ENCODE data around the gene GDF10.

GDF10 gene

DNA sequence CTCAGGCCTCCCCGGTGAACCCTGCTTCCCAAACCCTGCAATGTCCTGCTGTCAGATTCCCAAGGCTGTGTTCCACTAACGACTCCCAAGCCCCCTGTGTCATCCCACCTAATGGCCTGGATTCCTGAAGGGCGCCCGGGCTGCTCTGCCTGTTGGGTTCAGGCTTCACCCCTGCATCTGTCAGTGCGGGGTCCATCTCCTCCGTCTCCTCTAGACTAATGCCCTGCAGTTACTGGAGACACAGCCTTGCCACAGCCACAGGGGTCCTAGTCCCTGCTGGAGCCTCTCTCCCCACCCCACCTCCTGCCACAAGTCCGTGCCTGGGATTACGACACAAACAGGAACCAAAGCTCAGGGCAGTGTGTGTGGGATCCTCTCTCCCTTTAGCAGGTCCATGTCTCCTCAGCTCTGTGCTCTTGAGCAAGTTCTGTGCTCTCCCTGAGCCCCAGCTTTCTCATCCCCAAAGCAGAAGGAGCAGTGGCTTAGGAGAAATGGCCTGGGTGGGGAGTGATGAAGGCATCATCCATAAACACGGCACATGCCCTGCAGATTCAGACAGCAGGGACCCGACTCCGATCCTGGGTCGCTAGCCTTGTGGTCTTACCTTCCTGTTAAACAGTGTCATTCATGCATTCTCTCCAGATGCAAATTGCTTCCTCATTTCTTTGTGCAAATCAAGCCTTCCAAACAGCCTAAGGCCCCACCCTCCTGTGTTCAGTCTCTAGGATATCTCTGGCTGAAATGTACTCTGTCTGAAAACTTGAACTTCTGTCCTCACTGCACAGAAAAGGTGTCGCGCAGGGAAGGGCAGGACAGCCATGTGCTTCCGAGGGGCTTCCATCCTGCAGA is 40.0 kb downstream of the GDF10 start:
- no peaks in the 10 kb centered on the region for H3K36me3 ChIP-seq (ENCODE audit: control insufficient read depth in 1 of 2, insufficient read depth in 2 of 2, low read length in 2 of 2)
- peaks cover 0 to 5% of the 10 kb centered on the region in 2 donors for H3K27me3 ChIP-seq (ENCODE audit: control insufficient read depth in 1 of 2, insufficient read depth in 2 of 2, low read length in 2 of 2)
- no peak overlapping the region for H3K9ac ChIP-seq (ENCODE audit: low read depth in 1 of 2, low read length in 2 of 2)
- H3K4me3 ChIP-seq (ENCODE audit: low read depth in 1 of 2, low read length in 2 of 2) = no peak overlapping the region
- no peak overlapping the region for H3K27ac ChIP-seq (ENCODE audit: low read depth, low read length)
- H3K9me3 ChIP-seq (ENCODE audit: control insufficient read depth in 1 of 2, low read length in 2 of 2) = no peaks in the 10 kb centered on the region
- peaks cover 0 to 5% of the 10 kb centered on the region in 2 donors for H3K4me1 ChIP-seq (ENCODE audit: control insufficient read depth in 1 of 2, insufficient read depth in 2 of 2, low read length in 2 of 2)

DNA sequence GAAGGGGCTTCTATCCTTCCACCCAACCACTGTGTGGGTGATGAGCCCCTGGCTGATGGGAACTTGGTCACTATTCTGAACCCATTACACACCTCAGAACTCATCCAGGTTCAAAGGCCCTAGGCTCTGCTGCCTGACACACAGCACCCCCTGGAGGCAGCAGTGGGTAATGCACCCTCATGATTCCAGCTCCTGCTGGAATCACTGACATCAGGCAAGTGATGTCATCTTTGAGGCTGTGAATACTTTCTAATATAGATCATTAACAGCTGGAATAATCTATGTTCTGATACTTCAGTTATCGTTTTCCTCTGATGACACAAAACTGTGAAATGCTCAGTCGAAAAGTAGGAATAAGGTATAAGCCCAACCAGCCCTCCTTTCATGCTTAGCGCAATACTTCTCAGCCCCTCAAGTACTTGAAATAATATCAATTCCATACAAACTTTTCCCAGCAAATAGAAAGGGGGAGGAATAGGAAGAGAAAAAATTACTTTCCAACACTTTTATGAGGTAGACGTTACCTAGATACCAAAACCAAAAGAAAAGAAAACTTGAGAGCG is 40.7 kb downstream of the GDF10 start:
- no peaks in the 10 kb centered on the region for H3K36me3 ChIP-seq (ENCODE audit: control insufficient read depth in 1 of 2, insufficient read depth in 2 of 2, low read length in 2 of 2)
- H3K27ac ChIP-seq (ENCODE audit: low read depth, low read length) = no peak overlapping the region
- no peak overlapping the region for H3K4me3 ChIP-seq (ENCODE audit: low read depth in 1 of 2, low read length in 2 of 2)
- H3K9ac ChIP-seq (ENCODE audit: low read depth in 1 of 2, low read length in 2 of 2) = no peak overlapping the region
- H3K27me3 ChIP-seq (ENCODE audit: control insufficient read depth in 1 of 2, insufficient read depth in 2 of 2, low read length in 2 of 2) = peaks cover 0 to 4% of the 10 kb centered on the region in 2 donors
- peaks cover 0 to 5% of the 10 kb centered on the region in 2 donors for H3K4me1 ChIP-seq (ENCODE audit: control insufficient read depth in 1 of 2, insufficient read depth in 2 of 2, low read length in 2 of 2)
- no peaks in the 10 kb centered on the region for H3K9me3 ChIP-seq (ENCODE audit: control insufficient read depth in 1 of 2, low read length in 2 of 2)

DNA sequence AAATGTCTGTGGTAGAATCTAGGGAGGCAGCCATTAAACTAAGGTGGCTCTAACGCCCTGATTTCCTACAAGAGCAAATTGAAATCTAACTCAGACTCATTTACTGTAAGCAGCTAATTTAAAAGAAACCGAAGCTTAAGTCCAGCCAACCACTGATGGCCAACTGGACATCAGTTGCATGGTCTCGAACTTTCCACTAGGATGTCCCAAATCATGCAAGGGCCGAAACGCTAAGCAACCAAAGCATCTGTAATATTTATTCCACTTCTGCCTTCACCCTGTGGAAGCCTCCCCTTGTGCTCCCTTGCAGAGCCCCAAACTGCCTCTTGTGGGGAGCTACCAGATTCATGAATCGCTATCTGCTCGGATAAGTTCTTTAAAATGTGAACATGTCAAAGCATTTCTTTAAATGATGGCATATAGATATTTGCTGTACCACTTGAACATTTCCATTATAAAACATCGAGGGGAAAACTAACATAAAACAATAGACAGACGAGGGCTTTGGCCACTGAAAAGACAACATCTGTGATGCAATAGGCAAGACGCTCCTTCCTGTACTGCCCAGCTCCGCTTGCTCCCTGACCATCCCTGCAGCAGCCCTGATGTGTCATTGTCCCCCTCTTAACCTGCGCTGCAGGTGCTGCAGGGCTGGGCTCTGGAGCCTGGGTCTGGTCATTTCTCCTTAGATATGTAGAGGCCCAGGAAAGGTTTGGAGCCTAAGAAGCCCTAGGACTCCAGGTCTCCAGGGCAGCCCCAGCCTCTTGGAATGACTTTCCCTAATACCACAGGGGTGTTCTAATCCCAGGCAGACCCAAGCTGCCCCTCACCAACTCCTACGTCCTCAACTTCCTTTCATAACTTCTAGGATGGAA is 45.2 kb downstream of the GDF10 start:
- no peak overlapping the region for H3K27ac ChIP-seq (ENCODE audit: low read depth, low read length)

DNA sequence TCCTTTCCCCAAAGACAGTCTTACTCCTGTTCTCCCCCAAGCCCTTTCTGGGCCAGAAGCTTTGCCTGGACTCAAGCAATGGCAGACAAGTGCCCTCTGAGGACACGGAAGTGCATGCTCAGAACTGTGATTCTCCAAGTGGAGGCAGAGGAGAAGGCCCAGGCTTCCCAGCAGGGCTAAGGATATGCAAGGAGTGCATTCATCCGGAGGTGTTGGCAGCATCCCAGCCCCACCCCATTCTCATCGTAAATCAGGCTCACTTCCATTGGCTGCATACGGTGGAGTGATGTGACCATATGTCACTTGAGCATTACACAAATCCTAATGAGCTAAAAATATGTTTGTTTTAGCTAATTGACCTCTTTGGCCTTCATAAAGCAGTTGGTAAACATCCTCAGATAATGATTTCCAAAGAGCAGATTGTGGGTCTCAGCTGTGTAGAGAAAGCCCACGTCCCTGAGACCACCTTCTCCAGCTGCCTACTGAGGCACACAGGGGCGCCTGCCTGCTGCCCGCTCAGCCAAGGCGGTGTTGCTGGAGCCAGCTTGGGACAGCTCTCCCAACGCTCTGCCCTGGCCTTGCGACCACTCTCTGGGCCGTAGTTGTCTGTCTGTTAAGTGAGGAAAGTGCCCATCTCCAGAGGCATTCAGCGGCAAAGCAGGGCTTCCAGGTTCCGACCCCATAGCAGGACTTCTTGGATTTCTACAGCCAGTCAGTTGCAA is 46.7 kb downstream of the GDF10 start:
- Histone ChIP-seq H3K9ac (ENCODE audit: low read depth in 1 of 2, low read length in 2 of 2) (no peak overlapping the region), H3K27ac (ENCODE audit: low read depth, low read length) (no peak overlapping the region), H3K4me1 (ENCODE audit: control insufficient read depth in 1 of 2, insufficient read depth in 2 of 2, low read length in 2 of 2) (peaks cover 0 to 5% of the 10 kb centered on the region in 2 donors), H3K9me3 (ENCODE audit: control insufficient read depth in 1 of 2, low read length in 2 of 2) (no peaks in the 10 kb centered on the region), H3K4me3 (ENCODE audit: low read depth in 1 of 2, low read length in 2 of 2) (no peak overlapping the region), H3K36me3 (ENCODE audit: control insufficient read depth in 1 of 2, insufficient read depth in 2 of 2, low read length in 2 of 2) (no peaks in the 10 kb centered on the region), H3K27me3 (ENCODE audit: control insufficient read depth in 1 of 2, insufficient read depth in 2 of 2, low read length in 2 of 2) (no peaks in the 10 kb centered on the region)

More for the DNA sequence above, 45.2 kb downstream of the GDF10 start:
- Histone ChIP-seq H3K9me3 (ENCODE audit: control insufficient read depth in 1 of 2, low read length in 2 of 2) (no peaks in the 10 kb centered on the region), H3K36me3 (ENCODE audit: control insufficient read depth in 1 of 2, insufficient read depth in 2 of 2, low read length in 2 of 2) (no peaks in the 10 kb centered on the region), H3K27me3 (ENCODE audit: control insufficient read depth in 1 of 2, insufficient read depth in 2 of 2, low read length in 2 of 2) (no peaks in the 10 kb centered on the region), H3K9ac (ENCODE audit: low read depth in 1 of 2, low read length in 2 of 2) (no peak overlapping the region), H3K4me3 (ENCODE audit: low read depth in 1 of 2, low read length in 2 of 2) (no peak overlapping the region), H3K4me1 (ENCODE audit: control insufficient read depth in 1 of 2, insufficient read depth in 2 of 2, low read length in 2 of 2) (peaks cover 2 to 5% of the 10 kb centered on the region in 2 donors)

DNA sequence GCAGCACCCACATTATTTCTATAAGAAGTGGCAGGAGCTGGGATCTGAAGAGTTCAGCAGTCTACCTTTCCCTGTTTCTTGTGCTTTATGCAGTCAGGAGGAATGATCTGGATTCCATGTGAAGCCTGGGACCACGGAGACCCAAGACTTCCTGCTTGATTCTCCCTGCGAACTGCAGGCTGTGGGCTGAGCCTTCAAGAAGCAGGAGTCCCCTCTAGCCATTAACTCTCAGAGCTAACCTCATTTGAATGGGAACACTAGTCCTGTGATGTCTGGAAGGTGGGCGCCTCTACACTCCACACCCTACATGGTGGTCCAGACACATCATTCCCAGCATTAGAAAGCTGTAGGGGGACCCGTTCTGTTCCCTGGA is 47.3 kb downstream of the GDF10 start:
- Histone ChIP-seq H3K4me3 (ENCODE audit: low read depth in 1 of 2, low read length in 2 of 2) (no peak overlapping the region), H3K9me3 (ENCODE audit: control insufficient read depth in 1 of 2, low read length in 2 of 2) (no peaks in the 10 kb centered on the region), H3K27me3 (ENCODE audit: control insufficient read depth in 1 of 2, insufficient read depth in 2 of 2, low read length in 2 of 2) (no peaks in the 10 kb centered on the region), H3K36me3 (ENCODE audit: control insufficient read depth in 1 of 2, insufficient read depth in 2 of 2, low read length in 2 of 2) (no peaks in the 10 kb centered on the region), H3K9ac (ENCODE audit: low read depth in 1 of 2, low read length in 2 of 2) (no peak overlapping the region), H3K27ac (ENCODE audit: low read depth, low read length) (no peak overlapping the region), H3K4me1 (ENCODE audit: control insufficient read depth in 1 of 2, insufficient read depth in 2 of 2, low read length in 2 of 2) (peaks cover 0 to 5% of the 10 kb centered on the region in 2 donors)

DNA sequence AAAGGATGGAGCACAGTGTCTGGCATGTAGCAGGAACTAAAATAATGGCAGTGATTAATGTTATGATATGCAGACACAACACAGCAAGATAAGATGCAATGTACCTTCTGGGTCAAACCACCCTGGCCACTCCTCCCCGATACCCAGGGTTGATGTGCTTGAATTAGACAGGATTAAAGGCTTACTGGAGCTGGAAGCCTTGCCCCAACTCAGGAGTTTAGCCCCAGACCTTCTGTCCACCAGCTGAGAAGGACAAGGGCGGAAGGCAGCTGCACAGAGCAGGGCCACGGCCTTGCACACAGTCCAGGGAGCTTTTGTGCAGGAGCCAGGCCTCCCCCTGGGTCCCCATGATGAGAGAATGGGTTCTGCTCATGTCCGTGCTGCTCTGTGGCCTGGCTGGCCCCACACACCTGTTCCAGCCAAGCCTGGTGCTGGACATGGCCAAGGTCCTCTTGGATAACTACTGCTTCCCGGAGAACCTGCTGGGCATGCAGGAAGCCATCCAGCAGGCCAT is 48.2 kb downstream of the GDF10 start, which contains the start of gene RBP3:
Gene RBP3 (plus strand): TSS at position 226 of the 514 bp plus-strand sequence. CDS start 122 bp downstream, at position 348.
- Histone ChIP-seq H3K27me3 (ENCODE audit: control insufficient read depth in 1 of 2, insufficient read depth in 2 of 2, low read length in 2 of 2) (no peaks in the 10 kb centered on the region), H3K27ac (ENCODE audit: low read depth, low read length) (no peak within 1 kb of the TSS)

DNA sequence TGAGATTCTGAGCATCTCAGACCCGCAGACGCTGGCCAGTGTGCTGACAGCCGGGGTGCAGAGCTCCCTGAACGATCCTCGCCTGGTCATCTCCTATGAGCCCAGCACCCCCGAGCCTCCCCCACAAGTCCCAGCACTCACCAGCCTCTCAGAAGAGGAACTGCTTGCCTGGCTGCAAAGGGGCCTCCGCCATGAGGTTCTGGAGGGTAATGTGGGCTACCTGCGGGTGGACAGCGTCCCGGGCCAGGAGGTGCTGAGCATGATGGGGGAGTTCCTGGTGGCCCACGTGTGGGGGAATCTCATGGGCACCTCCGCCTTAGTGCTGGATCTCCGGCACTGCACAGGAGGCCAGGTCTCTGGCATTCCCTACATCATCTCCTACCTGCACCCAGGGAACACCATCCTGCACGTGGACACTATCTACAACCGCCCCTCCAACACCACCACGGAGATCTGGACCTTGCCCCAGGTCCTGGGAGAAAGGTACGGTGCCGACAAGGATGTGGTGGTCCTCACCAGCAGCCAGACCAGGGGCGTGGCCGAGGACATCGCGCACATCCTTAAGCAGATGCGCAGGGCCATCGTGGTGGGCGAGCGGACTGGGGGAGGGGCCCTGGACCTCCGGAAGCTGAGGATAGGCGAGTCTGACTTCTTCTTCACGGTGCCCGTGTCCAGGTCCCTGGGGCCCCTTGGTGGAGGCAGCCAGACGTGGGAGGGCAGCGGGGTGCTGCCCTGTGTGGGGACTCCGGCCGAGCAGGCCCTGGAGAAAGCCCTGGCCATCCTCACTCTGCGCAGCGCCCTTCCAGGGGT is 48.9 kb downstream of the GDF10 start:
- Histone ChIP-seq H3K4me1 (ENCODE audit: control insufficient read depth in 1 of 2, insufficient read depth in 2 of 2, low read length in 2 of 2) (peaks cover 0 to 5% of the 10 kb centered on the region in 2 donors), H3K9me3 (ENCODE audit: control insufficient read depth in 1 of 2, low read length in 2 of 2) (no peaks in the 10 kb centered on the region), H3K27me3 (ENCODE audit: control insufficient read depth in 1 of 2, insufficient read depth in 2 of 2, low read length in 2 of 2) (no peaks in the 10 kb centered on the region), H3K36me3 (ENCODE audit: control insufficient read depth in 1 of 2, insufficient read depth in 2 of 2, low read length in 2 of 2) (no peaks in the 10 kb centered on the region), H3K9ac (ENCODE audit: low read depth in 1 of 2, low read length in 2 of 2) (no peak overlapping the region), H3K27ac (ENCODE audit: low read depth, low read length) (no peak overlapping the region), H3K4me3 (ENCODE audit: low read depth in 1 of 2, low read length in 2 of 2) (no peak overlapping the region)

More for the DNA sequence above, 48.2 kb downstream of the GDF10 start, which contains the start of gene RBP3:
- Histone ChIP-seq H3K4me1 (ENCODE audit: control insufficient read depth in 1 of 2, insufficient read depth in 2 of 2, low read length in 2 of 2) (peaks cover 0 to 5% of the 10 kb centered on the region in 2 donors), H3K9ac (ENCODE audit: low read depth in 1 of 2, low read length in 2 of 2) (no peak within 1 kb of the TSS), H3K36me3 (ENCODE audit: control insufficient read depth in 1 of 2, insufficient read depth in 2 of 2, low read length in 2 of 2) (no peaks in the 10 kb centered on the region), H3K9me3 (ENCODE audit: control insufficient read depth in 1 of 2, low read length in 2 of 2) (no peaks in the 10 kb centered on the region), H3K4me3 (ENCODE audit: low read depth in 1 of 2, low read length in 2 of 2) (no peak within 1 kb of the TSS)

DNA sequence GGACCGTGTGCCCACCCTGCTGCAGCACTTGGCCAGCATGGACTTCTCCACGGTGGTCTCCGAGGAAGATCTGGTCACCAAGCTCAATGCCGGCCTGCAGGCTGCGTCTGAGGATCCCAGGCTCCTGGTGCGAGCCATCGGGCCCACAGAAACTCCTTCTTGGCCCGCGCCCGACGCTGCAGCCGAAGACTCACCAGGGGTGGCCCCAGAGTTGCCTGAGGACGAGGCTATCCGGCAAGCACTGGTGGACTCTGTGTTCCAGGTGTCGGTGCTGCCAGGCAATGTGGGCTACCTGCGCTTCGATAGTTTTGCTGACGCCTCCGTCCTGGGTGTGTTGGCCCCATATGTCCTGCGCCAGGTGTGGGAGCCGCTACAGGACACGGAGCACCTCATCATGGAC is 49.5 kb downstream of the GDF10 start:
- no peaks in the 10 kb centered on the region for H3K9me3 ChIP-seq (ENCODE audit: control insufficient read depth in 1 of 2, low read length in 2 of 2)
- no peak overlapping the region for H3K4me3 ChIP-seq (ENCODE audit: low read depth in 1 of 2, low read length in 2 of 2)
- H3K27ac ChIP-seq (ENCODE audit: low read depth, low read length) = no peak overlapping the region
- H3K4me1 ChIP-seq (ENCODE audit: control insufficient read depth in 1 of 2, insufficient read depth in 2 of 2, low read length in 2 of 2) = peaks cover 0 to 5% of the 10 kb centered on the region in 2 donors
- no peaks in the 10 kb centered on the region for H3K27me3 ChIP-seq (ENCODE audit: control insufficient read depth in 1 of 2, insufficient read depth in 2 of 2, low read length in 2 of 2)
- H3K9ac ChIP-seq (ENCODE audit: low read depth in 1 of 2, low read length in 2 of 2) = no peak overlapping the region
- no peaks in the 10 kb centered on the region for H3K36me3 ChIP-seq (ENCODE audit: control insufficient read depth in 1 of 2, insufficient read depth in 2 of 2, low read length in 2 of 2)

DNA sequence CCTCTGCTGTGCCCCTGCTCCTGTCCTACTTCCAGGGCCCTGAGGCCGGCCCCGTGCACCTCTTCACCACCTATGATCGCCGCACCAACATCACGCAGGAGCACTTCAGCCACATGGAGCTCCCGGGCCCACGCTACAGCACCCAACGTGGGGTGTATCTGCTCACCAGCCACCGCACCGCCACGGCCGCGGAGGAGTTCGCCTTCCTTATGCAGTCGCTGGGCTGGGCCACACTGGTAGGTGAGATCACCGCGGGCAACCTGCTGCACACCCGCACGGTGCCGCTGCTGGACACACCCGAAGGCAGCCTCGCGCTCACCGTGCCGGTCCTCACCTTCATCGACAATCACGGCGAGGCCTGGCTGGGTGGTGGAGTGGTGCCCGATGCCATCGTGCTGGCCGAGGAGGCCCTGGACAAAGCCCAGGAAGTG is 50.0 kb downstream of the GDF10 start:
- no peaks in the 10 kb centered on the region for H3K27me3 ChIP-seq (ENCODE audit: control insufficient read depth in 1 of 2, insufficient read depth in 2 of 2, low read length in 2 of 2)
- no peak overlapping the region for H3K27ac ChIP-seq (ENCODE audit: low read depth, low read length)
- H3K36me3 ChIP-seq (ENCODE audit: control insufficient read depth in 1 of 2, insufficient read depth in 2 of 2, low read length in 2 of 2) = no peaks in the 10 kb centered on the region
- peaks cover 0 to 5% of the 10 kb centered on the region in 2 donors for H3K4me1 ChIP-seq (ENCODE audit: control insufficient read depth in 1 of 2, insufficient read depth in 2 of 2, low read length in 2 of 2)
- H3K9me3 ChIP-seq (ENCODE audit: control insufficient read depth in 1 of 2, low read length in 2 of 2) = no peaks in the 10 kb centered on the region
- no peak overlapping the region for H3K9ac ChIP-seq (ENCODE audit: low read depth in 1 of 2, low read length in 2 of 2)
- no peak overlapping the region for H3K4me3 ChIP-seq (ENCODE audit: low read depth in 1 of 2, low read length in 2 of 2)
